DOHH2 (cell line): Measurements from ENCODE around the gene KIF16B.

Source experiments
- H3F3A ChIP-seq: fragments of 200-600 bp; sonication (generic), shearing (Covaris generic); 2 replicates; pipeline ENCODE4 v1.6.0; 2016; ENCODE audit warnings: antibody characterized with exemption, mild to moderate bottlenecking; ENCODE audit not compliant: control insufficient read depth, insufficient read depth
- H3K27ac ChIP-seq: fragments of 200-600 bp; sonication (generic); 2 replicates; pipeline ENCODE4 v1.5.1; 2014; ENCODE audit warnings: low read depth, mild to moderate bottlenecking, low read length, moderate library complexity
- H3K27me3 ChIP-seq: fragments of 200-600 bp; sonication (generic); 2 replicates; pipeline ENCODE4 v1.6.1; 2014; ENCODE audit warnings: mild to moderate bottlenecking, low read length, mixed read lengths; ENCODE audit not compliant: control insufficient read depth
- H3K36me3 ChIP-seq: fragments of 200-600 bp; sonication (generic); 2 replicates; pipeline ENCODE4 v1.6.1; 2014; ENCODE audit warnings: mild to moderate bottlenecking, low read length, moderate library complexity, mixed read lengths; ENCODE audit not compliant: control insufficient read depth
- H3K4me1 ChIP-seq: fragments of 200-600 bp; sonication (generic); 2 replicates; pipeline ENCODE4 v1.6.1; 2014; ENCODE audit warnings: mild to moderate bottlenecking, low read length, mixed read lengths; ENCODE audit not compliant: control insufficient read depth
- H3K4me2 ChIP-seq: fragments of 200-600 bp; sonication (generic); 2 replicates; pipeline ENCODE4 v1.6.0; 2014; ENCODE audit warnings: mild to moderate bottlenecking, low read length, moderate library complexity
- H3K4me3 ChIP-seq: fragments of 200-600 bp; sonication (generic); 2 replicates; pipeline ENCODE4 v1.5.1; 2014; ENCODE audit warnings: mild to moderate bottlenecking, low read length, mixed read lengths
- H3K79me2 ChIP-seq: fragments of 200-600 bp; sonication (generic); 2 replicates; pipeline ENCODE4 v1.6.1; 2014; ENCODE audit warnings: mild to moderate bottlenecking, low read length, mixed read lengths; ENCODE audit not compliant: control insufficient read depth
- H3K9me2 ChIP-seq: fragments of 200-600 bp; sonication (generic); replicated peaks from 2 replicates; pipeline ENCODE4 v1.6.1; 2014; ENCODE audit warnings: mild to moderate bottlenecking, low read length, mixed read lengths; ENCODE audit not compliant: control insufficient read depth
- H3K9me3 ChIP-seq: fragments of 200-600 bp; sonication (generic); 2 replicates; pipeline ENCODE4 v1.6.1; 2014; ENCODE audit warnings: antibody characterized with exemption, low read length, mixed read lengths; ENCODE audit not compliant: control insufficient read depth, insufficient read depth
- H4K20me1 ChIP-seq: fragments of 200-600 bp; sonication (generic); 2 replicates; pipeline ENCODE4 v1.6.0; 2014; ENCODE audit warnings: low read depth, mild to moderate bottlenecking, antibody characterized with exemption, low read length, moderate library complexity; ENCODE audit not compliant: control insufficient read depth, insufficient read depth
- EZH2phosphoT487 ChIP-seq: fragments of 200-600 bp; sonication (generic); IDR thresholded peaks from 2 replicates; pipeline ENCODE4 v1.6.1; 2017; ENCODE audit warnings: borderline replicate concordance, mild to moderate bottlenecking, antibody characterized with exemption, low read length, moderate library complexity, mixed read lengths
- TF ChIP-seq, protein P1 (sequence below): fragments of 200-600 bp; sonication (generic); IDR thresholded peaks from one replicate; pipeline ENCODE4 v1.5.1; 2014; ENCODE audit warnings: antibody characterized with exemption, mild to moderate bottlenecking, low read depth, low read length; ENCODE audit not compliant: poor library complexity, severe bottlenecking

KIF16B gene

DNA sequence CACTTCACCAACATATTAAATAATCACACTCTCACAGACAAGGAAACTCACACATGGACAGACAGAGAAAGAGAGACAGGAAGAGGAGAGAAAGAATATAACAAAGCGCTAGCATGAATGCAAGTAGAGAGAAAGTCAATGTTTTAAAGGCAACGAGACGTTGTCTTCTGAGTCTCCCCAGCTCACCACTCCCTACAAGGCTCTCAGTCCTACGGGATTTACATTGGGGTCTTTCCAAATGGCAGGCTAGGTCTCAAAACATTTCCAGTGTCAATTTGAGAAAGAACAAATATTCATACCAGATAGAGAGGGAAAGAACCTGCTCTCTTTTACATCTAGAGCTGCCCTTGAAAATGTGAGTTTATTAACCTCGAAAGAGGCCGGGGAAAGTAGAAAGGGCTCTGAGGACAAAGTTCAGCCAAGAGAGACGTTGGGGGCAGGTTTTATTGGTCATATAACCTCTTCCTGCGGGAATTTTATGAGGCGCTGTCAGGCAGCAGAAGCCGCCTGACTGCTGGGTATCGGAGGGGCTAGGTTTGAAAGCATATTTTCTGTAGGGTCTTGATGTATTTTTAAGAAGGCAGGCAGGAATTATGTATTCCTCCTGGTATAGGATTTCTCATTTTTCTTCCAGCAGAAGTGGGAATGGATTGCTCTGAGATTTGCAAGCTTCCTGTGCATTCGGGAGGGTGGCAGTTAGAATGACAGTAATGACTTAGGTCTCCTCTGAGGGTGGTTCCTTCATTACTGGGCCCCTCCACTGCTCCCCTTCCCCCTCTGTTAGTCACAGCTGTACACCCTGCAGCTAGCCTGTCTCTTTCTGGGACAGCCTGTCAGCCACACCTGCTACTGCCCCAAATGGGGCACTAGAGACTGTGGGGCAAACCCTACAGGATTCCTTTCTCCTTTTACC lies 34.4 kb upstream of the KIF16B start:
- Histone ChIP-seq H4K20me1 (no peaks in the 10 kb centered on the region), H3K9me3 (no peaks in the 10 kb centered on the region), H3K36me3 (no peaks in the 10 kb centered on the region), H3K4me3 (no peak overlapping the region), H3K4me1 (no peaks in the 10 kb centered on the region), H3F3A (no peaks in the 10 kb centered on the region), H3K27ac (no peak overlapping the region), H3K79me2 (no peaks in the 10 kb centered on the region), H3K27me3 (peaks cover 6% of the 10 kb centered on the region; the same call in 1 of the 2 replicates), H3K9me2 (no peaks in the 10 kb centered on the region), H3K4me2 (no peak overlapping the region)
- TF ChIP-seq EZH2phosphoT487, result no peak
- TF ChIP-seq, protein P1, sequence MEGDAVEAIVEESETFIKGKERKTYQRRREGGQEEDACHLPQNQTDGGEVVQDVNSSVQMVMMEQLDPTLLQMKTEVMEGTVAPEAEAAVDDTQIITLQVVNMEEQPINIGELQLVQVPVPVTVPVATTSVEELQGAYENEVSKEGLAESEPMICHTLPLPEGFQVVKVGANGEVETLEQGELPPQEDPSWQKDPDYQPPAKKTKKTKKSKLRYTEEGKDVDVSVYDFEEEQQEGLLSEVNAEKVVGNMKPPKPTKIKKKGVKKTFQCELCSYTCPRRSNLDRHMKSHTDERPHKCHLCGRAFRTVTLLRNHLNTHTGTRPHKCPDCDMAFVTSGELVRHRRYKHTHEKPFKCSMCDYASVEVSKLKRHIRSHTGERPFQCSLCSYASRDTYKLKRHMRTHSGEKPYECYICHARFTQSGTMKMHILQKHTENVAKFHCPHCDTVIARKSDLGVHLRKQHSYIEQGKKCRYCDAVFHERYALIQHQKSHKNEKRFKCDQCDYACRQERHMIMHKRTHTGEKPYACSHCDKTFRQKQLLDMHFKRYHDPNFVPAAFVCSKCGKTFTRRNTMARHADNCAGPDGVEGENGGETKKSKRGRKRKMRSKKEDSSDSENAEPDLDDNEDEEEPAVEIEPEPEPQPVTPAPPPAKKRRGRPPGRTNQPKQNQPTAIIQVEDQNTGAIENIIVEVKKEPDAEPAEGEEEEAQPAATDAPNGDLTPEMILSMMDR, result no peak

DNA sequence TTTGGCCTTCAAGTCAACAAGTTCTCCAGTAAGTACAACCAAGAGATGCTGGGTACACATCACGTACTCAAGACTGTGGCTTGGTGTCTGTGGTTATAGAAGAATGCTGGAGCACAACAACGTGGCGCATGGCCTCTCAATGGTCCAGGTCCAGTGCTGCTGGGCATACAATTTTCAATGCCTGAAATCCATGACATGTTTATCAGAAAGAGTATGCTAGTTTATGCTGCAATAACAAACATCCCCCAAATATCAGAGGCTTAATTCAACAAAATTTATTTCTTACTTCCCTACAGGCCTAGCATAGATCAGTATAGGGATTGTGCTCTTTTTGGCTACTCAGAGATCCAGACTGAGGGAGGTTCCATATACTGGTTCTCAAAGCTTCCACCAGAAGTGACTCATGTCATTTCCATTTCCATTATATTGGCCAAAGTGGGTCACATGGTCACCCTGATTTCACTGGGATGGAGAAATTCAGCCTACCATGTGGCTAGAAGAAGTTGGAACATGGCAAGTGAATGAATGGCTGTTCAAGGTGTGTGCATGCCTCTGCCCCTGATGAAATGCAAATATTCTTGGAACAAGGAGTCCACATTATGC lies 33.3 kb upstream of the KIF16B start:
- Histone ChIP-seq H3K36me3 (no peaks in the 10 kb centered on the region), H4K20me1 (no peaks in the 10 kb centered on the region), H3K9me2 (no peaks in the 10 kb centered on the region), H3F3A (no peaks in the 10 kb centered on the region), H3K4me2 (no peak overlapping the region), H3K27me3 (no peaks in the 10 kb centered on the region), H3K27ac (no peak overlapping the region), H3K9me3 (no peaks in the 10 kb centered on the region), H3K79me2 (no peaks in the 10 kb centered on the region), H3K4me3 (no peak overlapping the region), H3K4me1 (no peaks in the 10 kb centered on the region)
- TF ChIP-seq EZH2phosphoT487, result no peak
- TF ChIP-seq, protein P1, result no peak

DNA sequence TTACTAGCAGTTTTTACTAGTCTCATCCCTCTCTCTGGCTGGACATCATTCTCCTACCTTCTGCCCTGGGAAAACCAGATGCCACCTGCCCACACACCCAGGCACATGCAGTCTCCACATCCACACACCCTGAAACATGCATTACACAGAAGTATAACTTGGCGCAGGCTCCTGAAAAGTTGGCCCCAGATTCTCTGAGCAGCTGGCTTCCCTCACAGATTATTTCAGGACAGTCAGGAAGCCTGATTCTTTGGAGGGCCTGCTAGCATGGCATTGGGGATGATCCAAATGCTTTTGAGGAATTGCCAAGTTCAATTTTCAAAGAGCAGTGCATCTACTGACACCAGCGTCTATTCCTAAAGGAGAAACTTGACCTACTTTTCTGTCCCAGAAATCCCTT lies 27.8 kb upstream of the KIF16B start:
- TF ChIP-seq EZH2phosphoT487, result no peak
- TF ChIP-seq, protein P1, result no peak
- Histone ChIP-seq H3K27ac (no peak overlapping the region), H3K9me2 (no peaks in the 10 kb centered on the region), H3K36me3 (no peaks in the 10 kb centered on the region), H3F3A (no peaks in the 10 kb centered on the region), H3K9me3 (no peaks in the 10 kb centered on the region), H3K79me2 (no peaks in the 10 kb centered on the region), H4K20me1 (no peaks in the 10 kb centered on the region), H3K4me3 (no peak overlapping the region), H3K4me1 (no peaks in the 10 kb centered on the region), H3K27me3 (peaks cover 3% of the 10 kb centered on the region; the same call in 1 of the 2 replicates), H3K4me2 (no peak overlapping the region)
